Ascending aorta (tissue), 2 donors: ENCODE results near the gene MUC5B. TPM values are rescaled to one million over a fixed set of nuclear protein-coding genes. Genes with fewer than 3 reads are reported as not detected.

ENCODE experiments used
- DNase-seq, 2 donors: peaks; one replicate each; pipeline ENCODE4 v3.0.0-alpha.2; 2019; ENCODE audit warnings: low spot score in 2 of 2
- H3K27ac ChIP-seq, 2 donors: fragments of 200-600 bp; sonication (generic); one replicate each; pipeline ENCODE4 v1.5.1; 2016 to 2017; ENCODE audit warnings: mild to moderate bottlenecking in 1 of 2
- H3K27me3 ChIP-seq: fragments of 200-600 bp; sonication (generic); one replicate; pipeline ENCODE4 v1.5.1; 2017
- H3K36me3 ChIP-seq, 2 donors: fragments of 200-600 bp; sonication (generic); one replicate each; pipeline ENCODE4 v1.5.1; 2016
- H3K4me1 ChIP-seq, 2 donors: fragments of 200-600 bp; sonication (generic); one replicate each; pipeline ENCODE4 v1.5.1; 2016 to 2017; ENCODE audit warnings: mild to moderate bottlenecking in 1 of 2
- H3K4me3 ChIP-seq, 2 donors: fragments of 200-600 bp; sonication (generic); one replicate each; pipeline ENCODE4 v1.5.1; 2016 to 2017; ENCODE audit warnings: mild to moderate bottlenecking in 1 of 2
- H3K9me3 ChIP-seq, 2 donors: fragments of 200-600 bp; sonication (generic); one replicate each; pipeline ENCODE4 v1.5.1; 2016
- intact Hi-C: fragments of 100-400 bp; cut with DNase I; formaldehyde crosslinking; loops from one replicate; pipeline ENCODE4 v1.15.1; 2023
- total RNA-seq: library from RNA; depleted of rRNA; stranded (reverse); fragments of >200 nt; gene quantifications from one replicate; pipeline ENCODE4 v1.1.0, GENCODE V29; 2016
- TF ChIP-seq, protein P1 (sequence below), 3 experiments: fragments of 200-600 bp in 2 of 3; fragments of 450-650 bp in 1 of 3; sonication (generic) in 2 of 3; IDR thresholded peaks; one replicate each; pipeline ENCODE4 v1.5.1; 2016 to 2019; ENCODE audit warnings: antibody characterized with exemption in 3 of 3, mild to moderate bottlenecking in 1 of 3, moderate library complexity in 1 of 3

The MUC5B gene
- total RNA-seq, 1 donor from 2014 or later: under 0.01 TPM

DNA sequence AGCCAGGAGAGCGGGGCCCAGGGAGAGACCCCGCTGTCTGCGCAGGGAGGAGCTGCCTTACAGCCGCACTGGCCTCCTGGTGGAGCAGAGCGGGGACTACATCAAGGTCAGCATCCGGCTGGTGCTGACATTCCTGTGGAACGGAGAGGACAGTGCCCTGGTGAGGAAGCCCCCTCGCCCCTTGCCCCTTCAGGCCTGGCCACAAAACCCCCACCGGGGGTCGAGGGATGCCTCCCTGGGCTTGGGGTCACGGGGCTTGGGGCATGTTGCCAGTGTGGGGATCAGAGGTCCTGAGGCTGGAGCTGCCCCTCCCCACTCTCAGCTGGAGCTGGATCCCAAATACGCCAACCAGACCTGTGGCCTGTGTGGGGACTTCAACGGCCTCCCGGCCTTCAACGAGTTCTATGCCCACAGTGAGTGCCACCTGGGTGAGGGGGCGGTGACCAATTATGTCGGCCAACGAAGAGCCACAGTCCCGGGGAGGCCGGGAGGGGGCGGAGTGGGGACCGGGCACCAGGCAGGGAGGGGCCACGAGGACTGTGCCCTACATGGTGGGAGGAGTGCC lies 4.2 kb downstream of the MUC5B start:
- Histone ChIP-seq H3K27ac (no peak overlapping the region), H3K4me3 (no peak overlapping the region), H3K27me3 (no peaks in the 10 kb centered on the region), H3K9me3 (no peaks in the 10 kb centered on the region), H3K36me3 (no peaks in the 10 kb centered on the region), H3K4me1 (no peaks in the 10 kb centered on the region)
- intact Hi-C loops: no loop called here
- TF ChIP-seq, protein P1, sequence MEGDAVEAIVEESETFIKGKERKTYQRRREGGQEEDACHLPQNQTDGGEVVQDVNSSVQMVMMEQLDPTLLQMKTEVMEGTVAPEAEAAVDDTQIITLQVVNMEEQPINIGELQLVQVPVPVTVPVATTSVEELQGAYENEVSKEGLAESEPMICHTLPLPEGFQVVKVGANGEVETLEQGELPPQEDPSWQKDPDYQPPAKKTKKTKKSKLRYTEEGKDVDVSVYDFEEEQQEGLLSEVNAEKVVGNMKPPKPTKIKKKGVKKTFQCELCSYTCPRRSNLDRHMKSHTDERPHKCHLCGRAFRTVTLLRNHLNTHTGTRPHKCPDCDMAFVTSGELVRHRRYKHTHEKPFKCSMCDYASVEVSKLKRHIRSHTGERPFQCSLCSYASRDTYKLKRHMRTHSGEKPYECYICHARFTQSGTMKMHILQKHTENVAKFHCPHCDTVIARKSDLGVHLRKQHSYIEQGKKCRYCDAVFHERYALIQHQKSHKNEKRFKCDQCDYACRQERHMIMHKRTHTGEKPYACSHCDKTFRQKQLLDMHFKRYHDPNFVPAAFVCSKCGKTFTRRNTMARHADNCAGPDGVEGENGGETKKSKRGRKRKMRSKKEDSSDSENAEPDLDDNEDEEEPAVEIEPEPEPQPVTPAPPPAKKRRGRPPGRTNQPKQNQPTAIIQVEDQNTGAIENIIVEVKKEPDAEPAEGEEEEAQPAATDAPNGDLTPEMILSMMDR (IDR thresholded peaks at IDR 0.05): no peak
- DNase-seq: no peak

DNA sequence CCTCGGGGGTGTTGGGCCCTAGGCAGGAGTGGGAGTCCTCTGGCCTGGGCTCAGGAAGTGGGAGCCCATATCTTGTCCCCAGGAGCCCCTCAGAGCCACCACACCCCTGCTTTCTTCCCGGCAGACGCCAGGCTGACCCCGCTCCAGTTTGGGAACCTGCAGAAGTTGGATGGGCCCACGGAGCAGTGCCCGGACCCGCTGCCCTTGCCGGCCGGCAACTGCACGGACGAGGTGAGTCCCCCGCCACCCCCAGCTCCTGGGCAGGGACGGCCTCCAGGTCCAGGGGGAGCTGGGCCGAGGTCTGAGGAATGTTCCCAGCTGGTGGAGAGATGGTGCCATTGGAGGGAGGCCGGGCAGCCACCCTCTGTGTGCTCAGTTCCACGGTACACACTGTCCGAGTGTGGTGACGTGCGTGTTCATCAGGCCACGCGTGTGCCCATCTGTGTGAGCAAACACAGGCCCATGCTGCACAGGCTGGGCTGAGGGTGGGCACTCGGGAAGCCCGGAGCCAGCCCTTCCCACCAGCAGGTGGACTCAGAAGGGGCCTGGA lies 4.8 kb downstream of the MUC5B start:
- Histone ChIP-seq H3K4me1 (no peaks in the 10 kb centered on the region), H3K4me3 (no peak overlapping the region), H3K27me3 (no peaks in the 10 kb centered on the region), H3K9me3 (no peaks in the 10 kb centered on the region), H3K27ac (no peak overlapping the region), H3K36me3 (no peaks in the 10 kb centered on the region)
- DNase-seq: no peak
- intact Hi-C loops: no loop called here
- TF ChIP-seq, protein P1 (IDR thresholded peaks at IDR 0.05): no peak

DNA sequence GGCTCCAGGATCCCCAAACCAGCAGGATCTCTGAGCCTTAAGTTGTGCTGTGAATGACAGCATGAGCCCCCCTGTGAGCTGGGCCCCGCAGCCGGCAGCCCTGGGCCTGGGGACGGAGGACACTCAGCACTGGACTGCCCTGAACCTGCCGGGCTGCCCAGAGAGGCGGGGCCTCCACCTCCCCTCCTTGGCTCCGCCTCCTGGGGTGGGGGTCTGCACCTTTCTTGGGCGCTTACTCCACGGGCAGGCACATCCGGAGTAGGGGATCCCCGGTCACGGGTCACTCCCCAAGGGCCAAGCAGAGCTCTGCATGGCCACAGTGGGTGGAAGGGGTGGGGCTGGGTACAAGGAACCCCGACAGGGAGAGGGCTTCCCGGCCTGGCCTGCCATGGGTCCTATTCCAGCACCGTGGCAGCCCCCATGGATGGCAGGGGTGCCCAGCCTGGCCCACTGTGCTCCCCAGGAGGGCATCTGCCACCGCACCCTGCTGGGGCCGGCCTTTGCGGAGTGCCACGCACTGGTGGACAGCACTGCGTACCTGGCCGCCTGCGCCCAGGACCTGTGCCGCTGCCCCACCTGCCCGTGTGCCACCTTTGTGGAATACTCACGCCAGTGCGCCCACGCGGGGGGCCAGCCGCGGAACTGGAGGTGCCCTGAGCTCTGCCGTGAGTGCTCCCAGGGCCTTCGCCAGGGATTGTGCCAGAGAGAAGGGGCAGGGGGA lies 5.4 kb downstream of the MUC5B start:
- TF ChIP-seq, protein P1 (IDR thresholded peaks at IDR 0.05): no peak
- H3K9me3 ChIP-seq: no peaks in the 10 kb centered on the region
- intact Hi-C loops: no loop called here
- H3K27me3 ChIP-seq: no peaks in the 10 kb centered on the region
- no peak overlapping the region for H3K27ac ChIP-seq
- no peaks in the 10 kb centered on the region for H3K4me1 ChIP-seq
- no peak for DNase-seq
- no peaks in the 10 kb centered on the region for H3K36me3 ChIP-seq
- no peak overlapping the region for H3K4me3 ChIP-seq

DNA sequence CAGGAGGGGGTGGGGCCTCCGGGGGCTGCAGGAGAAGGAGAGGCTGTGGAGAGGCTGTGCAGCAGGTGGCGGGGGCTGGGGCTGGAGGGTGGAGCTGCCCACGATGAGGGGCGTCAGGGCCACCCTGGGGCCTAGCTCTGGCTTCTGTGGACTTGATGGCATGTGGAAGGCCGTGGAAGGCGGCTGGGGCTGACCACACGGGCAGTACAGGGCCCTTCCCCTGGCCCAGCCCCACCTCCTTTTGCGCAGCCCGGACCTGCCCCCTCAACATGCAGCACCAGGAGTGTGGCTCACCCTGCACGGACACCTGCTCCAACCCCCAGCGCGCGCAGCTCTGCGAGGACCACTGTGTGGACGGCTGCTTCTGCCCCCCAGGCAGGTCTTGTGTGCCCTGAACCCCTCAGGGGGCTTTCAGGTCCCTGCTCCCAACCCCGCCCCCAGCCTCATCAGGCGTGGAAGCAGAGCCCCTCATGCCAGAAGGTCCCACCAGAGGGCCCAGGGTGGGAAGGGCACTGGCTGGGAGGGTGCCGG lies 6.1 kb downstream of the MUC5B start:
- no peak for DNase-seq
- Histone ChIP-seq H3K4me3 (no peak overlapping the region), H3K36me3 (no peaks in the 10 kb centered on the region), H3K27ac (no peak overlapping the region), H3K27me3 (no peaks in the 10 kb centered on the region), H3K9me3 (no peaks in the 10 kb centered on the region), H3K4me1 (no peaks in the 10 kb centered on the region)
- intact Hi-C loops: no loop called here
- TF ChIP-seq, protein P1 (IDR thresholded peaks at IDR 0.05): no peak

- H3K27me3 ChIP-seq: no peaks in the 10 kb centered on the region
- TF ChIP-seq, protein P1 (IDR thresholded peaks at IDR 0.05): no peak
- DNase-seq: no peak
These were observed 6.7 kb downstream of the MUC5B start for GRCh38 chr11:1229471-1230120.

More at GRCh38 chr11:1229471-1230120, 6.7 kb downstream of the MUC5B start:
- Histone ChIP-seq H3K36me3 (no peaks in the 10 kb centered on the region), H3K9me3 (no peaks in the 10 kb centered on the region), H3K4me3 (no peak overlapping the region), H3K4me1 (no peaks in the 10 kb centered on the region), H3K27ac (no peak overlapping the region)
- intact Hi-C loops: no loop called here
